GM12874 (cell line): ENCODE results near the gene RASSF1.
A peak's percentile ranks its signal among the peaks of the same experiment; 100 is the strongest.

Experiments
- CTCF ChIP-seq: IDR thresholded peaks from 2 replicates; pipeline ENCODE4 v1.5.1; 2011; ENCODE audit warnings: low read depth, mild to moderate bottlenecking, control low read depth, low read length, moderate library complexity; ENCODE audit not compliant: insufficient read depth

The RASSF1 gene

GRCh38 chr3:50382722-50383121, 42.1 kb upstream of the RASSF1 start:
- TF ChIP-seq CTCF, result no peak

- no peak for TF ChIP-seq CTCF
These were observed 40.7 kb upstream of the RASSF1 start for GRCh38 chr3:50381383-50381782.

GRCh38 chr3:50380405-50381085, 39.9 kb upstream of the RASSF1 start:
- no peak for TF ChIP-seq CTCF

- no peak for TF ChIP-seq CTCF
These were observed 38.1 kb upstream of the RASSF1 start for GRCh38 chr3:50378757-50379156.

GRCh38 chr3:50378024-50378423, 37.4 kb upstream of the RASSF1 start:
- TF ChIP-seq CTCF, result no peak

- 0 out of 2 replicates have a peak, but pooled peaks have one; percentile 10 for TF ChIP-seq CTCF
These were observed 34.8 kb upstream of the RASSF1 start for GRCh38 chr3:50375258-50375931.

- no peak for TF ChIP-seq CTCF
These were observed 34.0 kb upstream of the RASSF1 start for GRCh38 chr3:50374363-50375257.
